GM12874 (cell line): Measurements from ENCODE around the gene SPATA18.

ENCODE experiments used
- TF ChIP-seq, protein P1 (sequence below): IDR thresholded peaks from 2 replicates; pipeline ENCODE4 v1.5.1; 2011; ENCODE audit warnings: low read depth, mild to moderate bottlenecking, control low read depth, low read length, moderate library complexity; ENCODE audit not compliant: insufficient read depth

Gene SPATA18

DNA sequence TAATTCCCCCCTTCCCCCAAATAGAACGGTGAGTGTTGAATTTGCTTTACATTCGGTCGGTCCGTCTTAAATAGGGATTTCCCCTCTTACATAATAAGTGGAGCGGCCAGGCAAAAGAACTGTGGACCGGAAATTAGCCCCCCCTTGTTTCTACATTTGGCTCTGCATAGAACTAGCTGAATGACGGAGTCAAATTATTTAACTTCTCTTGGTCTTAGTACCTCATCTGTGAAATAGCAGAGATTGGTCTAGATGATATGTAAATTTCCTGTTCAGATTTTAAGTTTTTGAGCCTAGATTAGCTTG is 1.3 kb downstream of the SPATA18 start:
- TF ChIP-seq, protein P1, sequence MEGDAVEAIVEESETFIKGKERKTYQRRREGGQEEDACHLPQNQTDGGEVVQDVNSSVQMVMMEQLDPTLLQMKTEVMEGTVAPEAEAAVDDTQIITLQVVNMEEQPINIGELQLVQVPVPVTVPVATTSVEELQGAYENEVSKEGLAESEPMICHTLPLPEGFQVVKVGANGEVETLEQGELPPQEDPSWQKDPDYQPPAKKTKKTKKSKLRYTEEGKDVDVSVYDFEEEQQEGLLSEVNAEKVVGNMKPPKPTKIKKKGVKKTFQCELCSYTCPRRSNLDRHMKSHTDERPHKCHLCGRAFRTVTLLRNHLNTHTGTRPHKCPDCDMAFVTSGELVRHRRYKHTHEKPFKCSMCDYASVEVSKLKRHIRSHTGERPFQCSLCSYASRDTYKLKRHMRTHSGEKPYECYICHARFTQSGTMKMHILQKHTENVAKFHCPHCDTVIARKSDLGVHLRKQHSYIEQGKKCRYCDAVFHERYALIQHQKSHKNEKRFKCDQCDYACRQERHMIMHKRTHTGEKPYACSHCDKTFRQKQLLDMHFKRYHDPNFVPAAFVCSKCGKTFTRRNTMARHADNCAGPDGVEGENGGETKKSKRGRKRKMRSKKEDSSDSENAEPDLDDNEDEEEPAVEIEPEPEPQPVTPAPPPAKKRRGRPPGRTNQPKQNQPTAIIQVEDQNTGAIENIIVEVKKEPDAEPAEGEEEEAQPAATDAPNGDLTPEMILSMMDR: no peak

DNA sequence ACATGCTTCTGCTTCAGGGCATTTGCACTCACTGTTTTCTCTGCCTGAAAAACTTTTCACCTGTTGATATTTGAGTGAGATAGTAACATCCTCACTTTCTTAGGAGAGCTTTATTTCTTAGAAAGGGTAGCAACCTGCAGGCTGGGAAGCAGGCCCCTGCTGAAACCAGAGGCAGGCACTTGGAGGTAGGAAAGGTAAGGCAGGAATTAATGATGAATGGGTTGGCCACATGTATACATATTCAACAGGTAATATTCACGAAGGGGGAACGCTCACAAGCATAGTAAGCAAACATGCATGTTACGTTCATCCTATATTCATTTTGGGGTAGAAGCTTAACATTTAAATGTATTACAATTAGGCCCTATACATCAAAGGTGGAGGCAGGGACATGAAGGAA is 3.1 kb downstream of the SPATA18 start:
- TF ChIP-seq, protein P1: no peak

DNA sequence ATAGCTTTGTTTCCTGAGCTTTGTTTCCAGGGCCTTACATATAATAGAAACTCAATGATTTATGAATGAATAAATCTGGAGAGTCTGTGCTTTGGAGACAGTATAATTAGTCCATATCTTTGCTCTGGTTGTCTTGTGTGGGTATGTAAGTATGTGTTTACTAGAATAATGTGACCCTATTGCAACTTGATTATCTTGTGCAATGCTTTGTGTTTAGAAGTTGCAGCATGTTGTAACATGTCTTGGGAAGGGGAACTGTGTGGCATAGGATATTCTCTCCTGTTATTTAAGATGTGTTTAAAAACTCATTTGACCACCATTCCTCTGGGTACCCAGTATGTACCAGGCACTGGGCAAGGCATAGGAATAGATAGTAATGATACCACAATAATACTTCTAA is 6.1 kb downstream of the SPATA18 start:
- TF ChIP-seq, protein P1: no peak

DNA sequence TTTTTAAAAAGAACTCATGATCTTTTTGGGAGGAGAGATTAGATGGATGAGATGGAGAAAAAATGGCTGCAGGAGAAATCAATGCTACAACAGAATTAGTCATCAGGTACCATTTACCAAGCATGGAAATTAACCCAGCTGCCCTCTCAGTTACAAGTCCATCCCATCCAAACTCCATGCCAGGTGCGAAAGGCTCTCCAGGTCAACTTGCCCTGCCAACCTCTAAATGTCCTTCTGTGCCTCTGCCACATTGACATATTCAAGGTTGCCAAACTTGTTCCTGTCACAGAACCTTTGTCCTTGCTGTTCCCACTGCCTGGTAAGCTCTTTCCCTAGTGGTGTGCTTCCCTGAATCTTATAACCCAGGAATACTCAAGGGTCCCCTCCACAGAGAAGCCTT is 7.2 kb downstream of the SPATA18 start:
- TF ChIP-seq, protein P1: no peak

DNA sequence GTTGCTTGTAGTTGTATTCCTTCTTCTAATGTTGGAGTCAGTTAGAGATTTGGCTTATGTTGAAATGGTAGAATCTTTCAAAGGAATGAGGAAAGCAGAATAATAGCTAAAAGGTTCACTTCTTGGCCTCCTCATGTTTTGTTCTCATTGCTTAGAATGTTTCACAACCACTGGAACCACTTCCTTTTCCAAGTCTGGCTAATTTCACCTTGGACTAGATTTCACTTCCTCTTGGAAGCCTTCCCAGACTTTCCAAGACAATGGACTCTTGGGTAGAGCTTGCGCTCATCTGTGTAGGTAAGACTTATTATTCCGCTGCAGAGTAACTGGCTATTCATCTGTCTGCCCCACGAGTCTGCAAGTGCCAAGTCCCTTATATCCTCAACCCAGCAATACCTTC is 8.3 kb downstream of the SPATA18 start:
- TF ChIP-seq, protein P1: no peak

DNA sequence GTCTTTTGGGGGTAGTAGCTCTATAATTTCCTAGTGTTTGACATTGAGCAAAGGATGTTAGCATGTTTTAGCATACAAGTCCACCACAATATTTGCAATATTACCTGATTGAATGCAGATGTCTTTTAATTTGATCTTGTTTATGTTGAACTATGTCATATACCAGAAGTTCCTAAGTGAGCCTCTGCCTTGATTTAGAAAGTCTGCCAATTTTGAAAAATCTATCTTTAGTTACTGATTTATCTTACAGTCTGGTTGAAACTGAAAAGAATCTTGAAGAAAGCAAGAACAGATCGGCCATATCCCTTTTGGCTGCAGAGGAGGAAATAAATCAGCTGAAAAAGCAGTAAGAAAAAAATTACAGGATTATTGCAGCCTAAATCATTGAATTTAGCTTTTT is 18.5 kb downstream of the SPATA18 start:
- TF ChIP-seq, protein P1: no peak

DNA sequence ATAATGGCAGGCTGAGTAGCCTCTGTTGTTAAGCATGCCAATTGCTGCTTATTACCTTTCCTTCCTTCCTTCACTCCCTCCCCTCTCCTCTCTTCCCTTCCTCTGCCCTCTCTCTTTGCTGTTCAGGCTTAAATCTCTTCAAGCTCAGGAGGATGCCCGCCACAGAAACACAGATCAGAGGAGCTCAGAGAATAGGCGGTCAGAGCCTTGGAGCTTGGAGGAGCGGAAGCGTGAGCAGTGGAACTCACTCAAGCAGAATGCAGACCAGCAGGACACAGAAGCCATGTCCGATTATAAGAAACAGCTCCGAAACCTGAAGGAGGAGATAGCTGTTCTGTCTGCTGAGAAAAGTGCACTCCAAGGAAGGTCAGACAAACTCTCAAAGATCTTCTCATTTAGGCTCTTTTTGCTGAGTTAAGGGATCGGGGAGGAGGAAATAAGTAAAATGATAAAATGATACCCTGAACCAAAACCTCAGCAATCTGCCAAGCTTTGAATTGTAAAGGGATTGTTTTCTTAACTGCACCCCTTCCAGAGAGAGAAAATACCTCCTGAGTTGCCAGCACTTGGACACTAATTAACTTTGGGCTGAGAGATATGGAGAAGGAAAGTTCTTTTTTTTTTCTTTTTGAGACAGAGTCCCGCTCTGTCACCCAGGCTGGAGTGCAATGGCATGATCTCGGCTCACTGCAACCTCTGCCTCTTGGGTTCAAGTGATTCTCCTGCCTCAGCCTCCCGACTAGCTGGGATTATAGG is 20.9 kb downstream of the SPATA18 start:
- TF ChIP-seq, protein P1: no peak
